ENCODE data around the gene GNS.

DNA sequence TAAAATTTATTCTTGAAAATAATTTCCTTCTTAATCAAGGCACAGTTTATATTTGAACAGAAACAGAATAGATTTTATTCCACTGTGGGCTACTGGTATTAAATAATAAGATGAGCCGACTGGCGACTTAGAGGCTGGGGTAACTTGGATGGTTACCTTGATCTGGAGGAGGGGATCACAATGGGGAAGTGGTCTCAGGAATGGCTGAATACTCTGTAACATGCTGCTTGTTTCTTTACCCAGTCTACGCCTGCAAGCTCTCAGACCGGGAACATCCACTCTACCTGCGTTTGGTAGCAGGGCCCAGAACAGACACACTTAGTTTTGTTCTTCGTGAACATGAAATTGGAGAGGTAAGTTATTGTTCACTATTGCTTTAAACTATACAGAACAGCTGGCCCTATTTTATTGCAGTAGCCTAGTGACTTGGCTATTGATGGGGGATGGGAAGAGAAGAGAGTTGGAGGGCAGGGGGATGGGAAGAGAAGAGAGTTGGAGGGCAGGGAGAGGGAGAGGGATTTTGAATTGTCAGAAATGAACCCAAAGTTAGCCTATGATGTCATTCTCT, 67.9 kb downstream of the GNS start:
- TF ChIP-seq CTCF (IDR thresholded peaks at IDR 0.05): no peak
- TF ChIP-seq POLR2A (IDR thresholded peaks at IDR 0.05): no peak

Data from esophagus squamous epithelium (tissue), 4 donors.